Erythroblast (primary cell): ENCODE results near the gene SEMG2.

ENCODE experiments used
- DNase-seq, 2 experiments: peaks; one replicate each; lab custom pipeline; 2025; lab: John Stamatoyannopoulos, UW
- GATA1 ChIP-seq: IDR thresholded peaks from 2 replicates; pipeline ENCODE4 v1.6.1; 2011; ENCODE audit warnings: low read depth, mild to moderate bottlenecking, control low read depth, low read length, moderate library complexity
- POLR2A ChIP-seq: IDR thresholded peaks from 2 replicates; pipeline ENCODE4 v1.6.1; 2011; ENCODE audit warnings: mild to moderate bottlenecking, low read length

SEMG2 gene

GRCh38 chr20:45251884-45252560 is 30.8 kb downstream of the SEMG2 start:
- DNase-seq, result no peak
- TF ChIP-seq GATA1 (no peak), POLR2A (no peak)

DNA sequence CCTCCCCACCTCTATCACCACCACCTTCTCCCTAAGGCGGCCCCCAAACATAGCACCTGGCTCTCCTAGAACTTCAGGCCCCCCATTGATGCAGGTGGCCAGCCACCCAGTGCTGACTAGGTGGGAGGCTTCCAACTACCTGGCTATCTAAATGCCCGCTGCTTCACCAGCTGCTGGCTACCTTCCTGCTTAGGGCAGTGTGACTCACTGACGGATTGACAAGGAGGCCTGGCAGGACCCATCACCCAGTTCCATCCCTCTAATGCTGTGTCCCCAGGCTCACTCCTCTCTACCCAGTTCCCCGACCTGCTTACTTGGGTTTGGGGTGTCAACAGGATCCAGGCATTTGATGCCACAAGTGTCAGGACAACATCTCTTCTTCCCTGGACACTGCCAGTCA is 32.1 kb downstream of the SEMG2 start:
- no peak for DNase-seq
- TF ChIP-seq POLR2A, result no peak
- TF ChIP-seq GATA1, result no peak

DNA sequence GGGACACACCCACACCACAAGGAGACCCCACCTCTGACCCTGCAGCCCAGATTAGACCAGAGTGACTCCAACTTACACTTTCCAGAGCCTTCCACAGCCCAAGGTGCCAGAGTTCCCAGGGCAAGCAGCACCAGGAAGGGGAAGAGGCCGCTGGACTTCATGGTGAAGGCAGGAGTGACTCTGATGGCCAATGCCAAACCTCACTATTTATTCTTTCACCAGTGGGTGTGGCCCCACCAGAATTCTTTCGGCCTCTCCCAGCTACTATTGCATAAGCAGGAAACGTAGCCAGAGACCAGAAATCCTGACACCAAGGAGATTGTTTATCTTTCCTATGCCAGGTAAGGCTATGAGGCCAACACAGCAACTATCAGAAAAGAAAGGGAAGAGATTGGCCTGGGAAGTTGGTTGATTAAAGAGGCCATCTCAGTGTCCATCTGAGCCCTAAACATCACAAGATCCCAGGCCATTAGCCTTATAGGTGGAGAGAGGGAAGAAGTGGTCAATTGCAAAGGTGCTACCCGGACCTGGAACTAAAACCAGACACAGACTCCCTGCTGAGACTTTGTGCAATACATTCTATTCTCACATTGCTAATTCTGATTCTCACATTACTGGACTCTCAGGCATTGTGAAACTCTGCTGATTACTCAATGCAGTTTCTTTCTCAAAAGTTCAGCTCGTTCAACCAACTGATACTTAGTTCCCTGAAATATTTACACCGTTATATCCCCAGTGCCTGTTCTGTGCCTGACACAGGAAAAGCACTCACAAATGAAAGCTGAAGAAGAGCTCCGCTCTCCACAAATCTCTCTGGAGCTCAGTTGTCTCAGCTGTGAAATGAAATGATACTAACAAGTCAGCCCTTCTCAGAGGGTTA is 33.5 kb downstream of the SEMG2 start, which contains the start of gene SLPI:
SLPI (minus strand) TSS at position 182 of the 880 bp plus-strand sequence; CDS start at position 161, 21 bp downstream.
- TF ChIP-seq POLR2A, result no peak
- no peak for TF ChIP-seq GATA1
- DNase-seq, result no peak

DNA sequence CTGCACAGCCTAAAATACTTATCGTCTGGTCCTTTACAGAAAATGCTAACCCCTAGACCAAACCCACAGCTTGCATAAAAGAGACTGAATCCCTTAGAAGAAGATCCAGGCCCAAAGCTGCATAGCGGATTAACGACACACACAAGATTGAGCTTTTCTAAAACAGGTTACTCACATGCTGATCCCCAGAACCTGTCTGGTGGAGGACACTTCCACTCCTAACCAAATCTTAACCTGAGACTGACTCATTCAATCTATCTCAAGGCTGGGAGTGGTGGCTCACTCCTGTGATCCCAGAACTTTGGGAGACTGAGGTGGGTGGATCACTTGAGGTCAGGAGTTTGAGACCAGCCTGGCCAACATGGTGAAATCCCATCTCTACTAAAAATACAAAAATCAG is 36.0 kb downstream of the SEMG2 start:
- DNase-seq, result no peak
- TF ChIP-seq POLR2A (no peak), GATA1 (no peak)

DNA sequence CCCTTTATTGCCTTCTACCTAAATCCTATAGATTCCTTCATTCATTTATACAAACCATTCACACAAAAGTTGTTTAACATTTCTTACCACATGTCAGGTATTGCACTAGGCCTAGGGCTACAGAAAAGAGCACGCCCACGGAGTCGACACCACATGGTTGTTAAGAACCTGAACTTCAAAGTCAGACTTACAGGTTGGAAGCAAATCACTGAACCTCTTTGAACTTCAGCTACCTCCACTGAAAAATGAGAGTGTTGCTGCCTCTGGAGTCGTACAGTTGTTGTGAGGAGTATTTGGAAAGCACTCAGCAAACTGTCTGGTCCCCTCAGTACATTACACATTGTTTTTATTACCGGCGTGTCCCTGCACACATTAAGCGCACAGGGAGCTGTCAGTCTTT is 36.5 kb downstream of the SEMG2 start:
- DNase-seq, result no peak
- no peak for TF ChIP-seq GATA1
- TF ChIP-seq POLR2A, result no peak

- DNase-seq, result no peak
- TF ChIP-seq POLR2A (no peak), GATA1 (no peak)
These were observed 37.1 kb downstream of the SEMG2 start for GRCh38 chr20:45258259-45258658.

DNA sequence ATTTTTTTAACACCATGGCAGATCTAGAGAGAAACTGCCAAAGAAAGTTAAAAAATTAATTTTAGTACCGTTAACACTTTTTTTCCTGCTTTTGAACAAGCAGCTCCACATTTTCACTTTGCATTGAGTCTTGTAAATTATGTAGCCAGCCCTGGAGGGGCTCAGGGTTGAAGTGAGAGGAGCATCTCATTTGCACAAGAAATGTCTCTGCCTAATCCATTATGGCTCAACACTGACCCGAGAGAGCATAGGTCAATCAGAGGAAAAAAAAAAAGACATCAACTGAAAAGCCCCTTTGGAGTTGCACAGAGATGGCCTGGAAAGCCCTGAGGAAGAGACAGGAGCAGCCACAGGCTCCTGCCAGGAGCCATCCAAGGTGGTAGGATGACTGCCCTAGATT is 37.5 kb downstream of the SEMG2 start:
- TF ChIP-seq GATA1 (no peak), POLR2A (no peak)

DNA sequence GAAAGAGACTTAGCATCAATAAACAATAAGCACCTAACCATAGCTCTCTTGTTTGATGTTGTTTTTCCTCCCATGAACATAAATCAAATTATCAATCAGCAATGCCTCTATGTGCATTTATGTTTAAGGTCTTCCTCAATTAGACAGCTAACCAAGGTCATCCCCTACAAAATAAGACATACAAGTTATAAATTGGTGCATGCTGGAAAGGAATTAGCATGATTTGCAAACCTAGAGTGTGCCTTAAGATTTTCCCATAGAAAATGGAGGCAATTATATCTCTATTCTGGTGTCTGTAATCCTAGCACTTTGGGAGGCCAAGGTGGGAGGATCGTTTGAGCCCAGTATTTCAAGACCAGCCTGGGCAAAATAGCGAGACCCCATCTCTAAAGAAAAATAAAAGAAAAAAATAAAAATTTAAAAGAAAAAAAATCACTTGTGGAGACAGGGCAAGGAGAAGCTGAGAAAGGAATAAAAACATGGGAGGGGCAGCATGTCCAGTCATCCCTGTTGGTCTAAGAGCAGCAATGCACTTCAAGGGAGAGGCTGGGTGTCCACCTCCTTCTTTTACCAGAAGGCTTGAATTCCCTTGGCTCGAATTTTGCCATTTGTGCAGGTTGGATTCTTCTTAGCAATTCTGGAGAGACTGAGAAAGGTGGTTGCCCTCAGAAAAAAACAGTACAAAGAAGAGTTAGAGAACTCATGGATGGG is 42.5 kb downstream of the SEMG2 start:
- TF ChIP-seq GATA1 (no peak), POLR2A (no peak)
- no peak for DNase-seq

More for the DNA sequence above, 37.5 kb downstream of the SEMG2 start:
- DNase-seq, result no peak

DNA sequence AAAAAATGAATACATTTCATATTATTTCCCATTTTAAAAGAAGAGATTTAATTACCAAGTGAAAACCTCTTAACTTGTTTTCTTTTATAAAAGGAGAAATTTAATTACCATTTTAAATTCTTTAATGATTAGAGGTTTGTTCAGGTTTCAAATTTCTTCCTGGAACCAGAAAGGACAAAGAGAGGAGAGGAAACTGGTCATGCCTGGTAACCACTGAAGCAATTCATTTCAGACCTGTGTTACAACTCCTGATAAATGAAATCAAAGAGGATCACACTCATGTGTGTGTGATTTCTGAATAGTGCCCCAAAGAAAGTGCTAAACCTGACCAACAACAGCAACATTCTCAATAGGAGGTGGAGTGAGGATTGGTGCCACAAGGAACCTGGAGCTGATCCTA is 45.8 kb downstream of the SEMG2 start:
- DNase-seq, result no peak
- no peak for TF ChIP-seq POLR2A
- TF ChIP-seq GATA1, result no peak

DNA sequence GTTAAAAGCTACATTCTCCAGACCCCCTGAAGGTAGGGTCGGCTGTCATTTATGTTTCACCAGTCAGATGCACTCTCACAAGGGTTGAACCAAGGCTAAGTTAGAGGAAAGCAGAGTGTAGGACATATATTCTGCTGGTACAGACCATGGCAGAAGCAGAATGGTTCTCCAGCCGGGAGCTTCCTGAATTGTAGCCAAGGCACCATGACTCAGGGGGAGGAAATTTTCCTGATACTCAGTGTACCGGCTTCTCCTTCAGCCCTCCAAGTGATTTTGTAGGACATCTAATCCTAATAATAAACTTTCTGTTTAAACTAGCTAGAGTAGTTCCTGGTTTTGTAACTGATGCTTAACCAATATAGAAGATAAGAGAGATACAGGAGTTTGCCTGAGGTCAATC is 47.4 kb downstream of the SEMG2 start:
- TF ChIP-seq GATA1, result no peak
- TF ChIP-seq POLR2A, result no peak
- no peak for DNase-seq

DNA sequence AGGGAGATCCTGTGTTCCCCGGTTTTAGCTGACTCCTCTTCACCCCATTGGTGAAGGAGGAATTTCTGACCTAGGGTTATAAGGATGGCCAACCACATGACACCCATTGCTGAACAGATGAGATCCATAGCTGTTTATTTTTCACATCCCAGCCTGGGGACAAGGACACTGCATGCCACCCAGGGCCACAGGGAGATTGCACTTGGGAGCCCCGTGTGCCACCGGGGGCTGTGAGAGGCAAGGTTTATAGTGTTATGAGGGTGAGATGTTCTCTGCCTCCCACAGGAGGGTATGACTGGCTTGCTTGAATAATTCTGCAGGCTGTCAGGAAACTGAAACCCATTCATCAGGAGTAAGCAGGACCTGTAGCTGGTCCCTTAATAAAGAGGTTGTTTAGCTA is 47.9 kb downstream of the SEMG2 start:
- DNase-seq, result no peak
- TF ChIP-seq GATA1 (no peak), POLR2A (no peak)

DNA sequence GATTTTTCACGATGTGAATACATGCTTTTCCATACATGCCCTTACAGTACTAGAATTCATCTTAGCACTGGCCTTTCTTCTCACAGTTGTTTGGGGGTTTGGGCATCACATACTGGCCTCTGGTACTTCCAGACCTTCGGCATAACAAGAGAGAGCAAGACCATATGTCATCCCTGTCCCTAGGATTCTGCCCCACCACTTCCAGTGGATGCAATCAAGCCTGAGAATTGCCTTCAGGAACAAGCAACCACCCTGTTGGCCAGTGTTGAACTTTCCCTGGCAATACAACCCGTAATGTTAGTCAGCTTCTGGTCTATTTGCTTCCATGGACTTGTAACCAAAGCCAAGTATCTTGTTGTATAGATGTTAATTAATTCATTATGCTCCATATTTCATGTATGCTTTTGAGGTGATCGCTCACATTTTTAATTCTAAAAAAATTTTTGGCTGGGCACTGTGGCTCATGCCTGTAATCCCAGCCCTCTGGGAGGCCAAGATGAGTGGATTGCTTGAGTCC is 48.6 kb downstream of the SEMG2 start:
- TF ChIP-seq GATA1 (no peak), POLR2A (no peak)

More for the DNA sequence above, 48.6 kb downstream of the SEMG2 start:
- no peak for DNase-seq
